ENCODE data around the gene PTGES3L.

Gene PTGES3L

GRCh38 chr17:43018008-43018853 is 38.4 kb upstream of the PTGES3L start:
- TF ChIP-seq CTCF (IDR thresholded peaks at IDR 0.05; ENCODE audit: low read depth, low read length): no peak
- no peak for DNase-seq (ENCODE audit: extremely low read depth, low read depth)

- DNase-seq (ENCODE audit: extremely low read depth, low read depth): no peak
- no peak for TF ChIP-seq CTCF (IDR thresholded peaks at IDR 0.05; ENCODE audit: low read depth, low read length)
Observed at GRCh38 chr17:43016216-43016615, 36.3 kb upstream of the PTGES3L start.

- no peak for TF ChIP-seq CTCF (IDR thresholded peaks at IDR 0.05; ENCODE audit: low read depth, low read length)
- DNase-seq (ENCODE audit: extremely low read depth, low read depth): no peak
Observed at GRCh38 chr17:43015579-43015978, 35.7 kb upstream of the PTGES3L start.

DNA sequence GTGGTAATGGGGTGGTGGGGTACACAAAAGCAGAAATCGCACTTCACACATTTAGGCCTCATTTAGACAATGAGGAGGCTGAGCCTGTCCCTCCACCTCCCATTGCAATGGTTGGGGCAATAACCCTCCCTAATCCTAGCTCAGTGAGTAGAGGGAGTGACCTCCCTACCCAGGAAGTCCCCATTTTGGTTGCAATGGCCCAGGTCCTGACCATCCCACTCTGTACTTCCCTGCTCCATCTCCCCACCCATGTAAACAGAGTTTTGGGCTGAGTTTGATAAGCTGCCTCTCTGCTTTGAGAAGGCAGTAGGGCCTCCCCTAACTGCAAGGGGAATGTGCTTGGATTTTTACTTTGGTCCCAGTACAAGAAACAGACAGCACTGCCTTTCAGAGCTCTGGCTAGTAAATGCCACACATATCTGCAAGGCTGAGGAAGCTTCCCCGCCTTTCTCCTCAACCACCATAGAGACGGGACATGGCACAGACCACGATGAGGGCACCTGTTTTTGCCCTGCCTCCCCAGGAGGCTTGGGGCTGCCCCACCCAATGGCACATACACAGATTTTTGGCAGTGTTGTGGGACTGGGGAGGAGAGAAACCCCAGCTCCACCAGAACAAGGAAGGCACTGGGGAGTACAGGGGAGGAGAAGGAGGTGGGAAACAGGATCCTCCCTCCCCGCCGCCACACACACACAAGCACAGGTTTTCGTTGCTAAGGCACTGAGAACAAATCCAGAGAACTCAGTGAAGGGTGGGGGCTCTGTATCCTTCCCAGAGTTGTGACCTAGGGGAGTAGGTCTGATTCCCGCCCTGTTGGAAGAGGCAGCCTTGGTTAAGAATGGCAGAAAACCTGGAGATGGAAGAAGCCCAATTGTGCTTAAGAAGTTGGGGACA is 35.0 kb upstream of the PTGES3L start:
- no peak for DNase-seq (ENCODE audit: extremely low read depth, low read depth)
- no peak for TF ChIP-seq CTCF (IDR thresholded peaks at IDR 0.05; ENCODE audit: low read depth, low read length)

DNA sequence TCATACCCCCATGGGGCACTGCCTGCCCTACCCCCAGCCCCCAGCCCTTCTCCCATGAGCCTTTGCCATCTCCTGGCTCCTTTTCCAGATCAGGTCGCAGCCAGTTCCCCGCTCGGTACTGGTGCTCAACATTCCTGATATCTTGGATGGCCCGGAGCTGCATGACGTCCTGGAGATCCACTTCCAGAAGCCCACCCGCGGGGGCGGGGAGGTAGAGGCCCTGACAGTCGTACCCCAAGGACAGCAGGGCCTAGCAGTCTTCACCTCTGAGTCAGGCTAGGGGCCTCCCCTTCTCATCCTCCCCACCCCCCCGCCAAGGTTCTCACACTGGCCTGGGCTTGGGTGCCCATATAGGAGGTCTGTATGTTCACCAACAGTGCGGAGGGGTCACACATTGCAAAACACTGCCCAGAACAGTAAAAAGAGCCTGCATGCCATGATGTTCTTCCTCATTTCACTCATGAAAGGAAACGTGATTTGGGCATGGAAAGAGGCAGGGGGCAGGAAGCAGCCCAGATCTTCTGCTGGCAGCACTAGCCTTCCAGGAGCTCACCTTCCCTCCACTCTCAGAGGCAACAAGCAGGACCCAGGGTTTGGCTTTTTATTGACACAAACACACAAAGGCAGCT is 34.3 kb upstream of the PTGES3L start:
- no peak for DNase-seq (ENCODE audit: extremely low read depth, low read depth)
- no peak for TF ChIP-seq CTCF (IDR thresholded peaks at IDR 0.05; ENCODE audit: low read depth, low read length)

DNA sequence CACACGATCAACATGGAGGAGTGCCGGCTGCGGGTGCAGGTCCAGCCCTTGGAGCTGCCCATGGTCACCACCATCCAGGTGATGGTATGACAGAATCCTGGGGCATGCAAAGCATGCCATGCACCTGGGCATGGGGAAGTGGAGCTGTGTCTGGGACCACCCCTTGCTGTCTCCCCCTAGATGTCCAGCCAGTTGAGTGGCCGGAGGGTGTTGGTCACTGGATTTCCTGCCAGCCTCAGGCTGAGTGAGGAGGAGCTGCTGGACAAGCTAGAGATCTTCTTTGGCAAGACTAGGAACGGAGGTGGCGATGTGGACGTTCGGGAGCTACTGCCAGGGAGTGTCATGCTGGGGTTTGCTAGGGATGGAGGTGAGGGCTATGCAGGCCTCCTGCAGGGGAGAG is 33.4 kb upstream of the PTGES3L start:
- no peak for DNase-seq (ENCODE audit: extremely low read depth, low read depth)
- TF ChIP-seq CTCF (IDR thresholded peaks at IDR 0.05; ENCODE audit: low read depth, low read length): no peak
